ENCODE results near the gene STAT2.
"Not testable (repeated sequence)": the region's sequence is repeated elsewhere in the genome, so short reads cannot be mapped to it uniquely, and the experiment has no call there.

- TF ChIP-seq CTCF (optimal IDR thresholded peaks at IDR 0.05 in 1 of 3, IDR thresholded peaks at IDR 0.05 in 1 of 3, conservative IDR thresholded peaks at IDR 0.05 in 1 of 3; ENCODE audit: extremely low read depth in 1 of 3, insufficient read depth in 2 of 3, low read length in 3 of 3); EZH2 (IDR thresholded peaks at IDR 0.05; ENCODE audit: low read length): not testable (repeated sequence)
Measured at GRCh38 chr12:56342290-56342689, 17.6 kb downstream of the STAT2 start.

Measured in keratinocyte (primary cell).